ENCODE data around the gene PDE6B.

PDE6B gene

GRCh38 chr4:661881-662761 is 36.7 kb downstream of the PDE6B start:
- H3K9ac ChIP-seq (ENCODE audit: low read length) = no peak overlapping the region
- no peaks in the 10 kb centered on the region for H3K36me3 ChIP-seq (replicated peaks; ENCODE audit: low read depth, low read length)
- no peaks in the 10 kb centered on the region for H4K20me1 ChIP-seq (ENCODE audit: insufficient read depth, low read length)
- no peak overlapping the region for H3K27ac ChIP-seq (ENCODE audit: low read length)
- H3K4me1 ChIP-seq (ENCODE audit: low read length) = no peaks in the 10 kb centered on the region
- no peak overlapping the region for H3K4me3 ChIP-seq (ENCODE audit: low read length)
- TF ChIP-seq CTCF (IDR thresholded peaks at IDR 0.05; ENCODE audit: low read depth, low read length) = no peak
- TF ChIP-seq EZH2phosphoT487 (IDR thresholded peaks at IDR 0.05; ENCODE audit: low read depth) = no peak
- H3K79me2 ChIP-seq (ENCODE audit: low read length) = no peaks in the 10 kb centered on the region
- no peaks in the 10 kb centered on the region for H3K9me3 ChIP-seq (ENCODE audit: insufficient read depth, low read length)
- no peak overlapping the region for H3K4me2 ChIP-seq (ENCODE audit: low read length)
- H2AFZ ChIP-seq (ENCODE audit: low read depth, low read length) = no peak overlapping the region
- H3K27me3 ChIP-seq (ENCODE audit: low read depth, low read length) = no peaks in the 10 kb centered on the region

- Histone ChIP-seq H3K27me3 (ENCODE audit: low read depth, low read length) (no peaks in the 10 kb centered on the region), H2AFZ (ENCODE audit: low read depth, low read length) (no peak overlapping the region), H4K20me1 (ENCODE audit: insufficient read depth, low read length) (no peaks in the 10 kb centered on the region), H3K36me3 (replicated peaks; ENCODE audit: low read depth, low read length) (no peaks in the 10 kb centered on the region), H3K4me2 (ENCODE audit: low read length) (peak overlapping the region; percentile 56), H3K4me3 (ENCODE audit: low read length) (peak overlapping the region; percentile 81), H3K9me3 (ENCODE audit: insufficient read depth, low read length) (no peaks in the 10 kb centered on the region), H3K79me2 (ENCODE audit: low read length) (no peaks in the 10 kb centered on the region), H3K27ac (ENCODE audit: low read length) (no peak overlapping the region), H3K4me1 (ENCODE audit: low read length) (no peaks in the 10 kb centered on the region), H3K9ac (ENCODE audit: low read length) (peak overlapping the region; percentile 77; the same call in 1 of the 2 replicates)
- TF ChIP-seq EZH2phosphoT487 (IDR thresholded peaks at IDR 0.05; ENCODE audit: low read depth) (no peak), CTCF (IDR thresholded peaks at IDR 0.05; ENCODE audit: low read depth, low read length) (no peak)
Observed at GRCh38 chr4:663046-663437, 37.7 kb downstream of the PDE6B start.

GRCh38 chr4:663438-664428 is 38.4 kb downstream of the PDE6B start:
- Histone ChIP-seq H4K20me1 (ENCODE audit: insufficient read depth, low read length) (no peaks in the 10 kb centered on the region), H3K4me3 (ENCODE audit: low read length) (peak overlapping the region; percentile 81), H3K4me2 (ENCODE audit: low read length) (peak overlapping the region; percentile 56), H3K79me2 (ENCODE audit: low read length) (no peaks in the 10 kb centered on the region), H3K4me1 (ENCODE audit: low read length) (no peaks in the 10 kb centered on the region), H3K27me3 (ENCODE audit: low read depth, low read length) (no peaks in the 10 kb centered on the region), H3K9me3 (ENCODE audit: insufficient read depth, low read length) (no peaks in the 10 kb centered on the region), H3K27ac (ENCODE audit: low read length) (peak overlapping the region; percentile 39), H3K36me3 (replicated peaks; ENCODE audit: low read depth, low read length) (no peaks in the 10 kb centered on the region), H2AFZ (ENCODE audit: low read depth, low read length) (no peak overlapping the region), H3K9ac (ENCODE audit: low read length) (peak overlapping the region; percentile 77)
- TF ChIP-seq CTCF (IDR thresholded peaks at IDR 0.05; ENCODE audit: low read depth, low read length) (no peak), EZH2phosphoT487 (IDR thresholded peaks at IDR 0.05; ENCODE audit: low read depth) (no peak)
